ENCODE results near the gene PARVG. TPM values are rescaled to one million over a fixed set of nuclear protein-coding genes. Genes with fewer than 3 reads are reported as not detected.

Gene PARVG
- total and polyA plus RNA-seq, 2 experiments from 2014 or later: 0.33 TPM; not detected in 1

- no peaks in the 10 kb centered on the region for H3K36me3 ChIP-seq
- DNase-seq (ENCODE audit: low read depth in 1 of 2, low spot score in 1 of 2): no peak
- H3K27ac ChIP-seq: no peak overlapping the region
- no peak overlapping the region for H3K4me3 ChIP-seq
- no peaks in the 10 kb centered on the region for H3K9me3 ChIP-seq (ENCODE audit: low read depth)
- TF ChIP-seq CTCF (IDR thresholded peaks at IDR 0.05; ENCODE audit: low read depth, low read length): no peak
- no peaks in the 10 kb centered on the region for H3K4me1 ChIP-seq (ENCODE audit: low read depth)
- H3K27me3 ChIP-seq: no peaks in the 10 kb centered on the region
Observed at GRCh38 chr22:44245867-44246266, 65.1 kb downstream of the PARVG start.

- no peaks in the 10 kb centered on the region for H3K36me3 ChIP-seq
- DNase-seq (ENCODE audit: low read depth in 1 of 2, low spot score in 1 of 2): no peak
- TF ChIP-seq CTCF (IDR thresholded peaks at IDR 0.05; ENCODE audit: low read depth, low read length): no peak
- H3K27ac ChIP-seq: no peak overlapping the region
- no peaks in the 10 kb centered on the region for H3K4me1 ChIP-seq (ENCODE audit: low read depth)
- no peaks in the 10 kb centered on the region for H3K9me3 ChIP-seq (ENCODE audit: low read depth)
- H3K4me3 ChIP-seq: no peak overlapping the region
- no peaks in the 10 kb centered on the region for H3K27me3 ChIP-seq
Observed at GRCh38 chr22:44246615-44247326, 66.0 kb downstream of the PARVG start.

GRCh38 chr22:44247346-44247745 is 66.6 kb downstream of the PARVG start:
- DNase-seq (ENCODE audit: low read depth in 1 of 2, low spot score in 1 of 2): no peak
- no peak overlapping the region for H3K27ac ChIP-seq

GRCh38 chr22:44247923-44248892 is 67.5 kb downstream of the PARVG start:
- H3K27ac ChIP-seq: no peak overlapping the region
- DNase-seq (ENCODE audit: low read depth in 1 of 2, low spot score in 1 of 2): no peak
- H3K36me3 ChIP-seq: no peaks in the 10 kb centered on the region
- no peak overlapping the region for H3K4me3 ChIP-seq
- no peaks in the 10 kb centered on the region for H3K9me3 ChIP-seq (ENCODE audit: low read depth)
- H3K27me3 ChIP-seq: no peaks in the 10 kb centered on the region
- no peaks in the 10 kb centered on the region for H3K4me1 ChIP-seq (ENCODE audit: low read depth)
- no peak for TF ChIP-seq CTCF (IDR thresholded peaks at IDR 0.05; ENCODE audit: low read depth, low read length)

More at GRCh38 chr22:44247346-44247745, 66.6 kb downstream of the PARVG start:
- H3K36me3 ChIP-seq: no peaks in the 10 kb centered on the region
- H3K9me3 ChIP-seq (ENCODE audit: low read depth): no peaks in the 10 kb centered on the region
- no peaks in the 10 kb centered on the region for H3K4me1 ChIP-seq (ENCODE audit: low read depth)
- H3K4me3 ChIP-seq: no peak overlapping the region
- no peaks in the 10 kb centered on the region for H3K27me3 ChIP-seq
- no peak for TF ChIP-seq CTCF (IDR thresholded peaks at IDR 0.05; ENCODE audit: low read depth, low read length)

- Histone ChIP-seq H3K4me3 (no peak overlapping the region), H3K27me3 (no peaks in the 10 kb centered on the region), H3K27ac (no peak overlapping the region), H3K9me3 (ENCODE audit: low read depth) (no peaks in the 10 kb centered on the region), H3K4me1 (ENCODE audit: low read depth) (no peaks in the 10 kb centered on the region), H3K36me3 (no peaks in the 10 kb centered on the region)
- no peak for TF ChIP-seq CTCF (IDR thresholded peaks at IDR 0.05; ENCODE audit: low read depth, low read length)
- DNase-seq (ENCODE audit: low read depth in 1 of 2, low spot score in 1 of 2): no peak
Observed at GRCh38 chr22:44248926-44249325, 68.2 kb downstream of the PARVG start.
